Endodermal cell (in vitro differentiated cells): Measurements from ENCODE around the gene TAF1B. TPM values are rescaled to one million over a fixed set of nuclear protein-coding genes. Genes with fewer than 3 reads are reported as not detected.

Experiments used
- DNase-seq: peaks from one replicate; pipeline ENCODE4 v3.0.0-alpha.2; 2017
- H3K27ac ChIP-seq: 2 replicates; pipeline ENCODE4 v1.5.1; 2013; ENCODE audit warnings: mild to moderate bottlenecking, low read depth, low read length, moderate library complexity
- H3K27me3 ChIP-seq: 2 replicates; pipeline ENCODE4 v1.6.1; 2013; ENCODE audit warnings: mild to moderate bottlenecking, low read length, moderate library complexity; ENCODE audit not compliant: insufficient read depth, control insufficient read depth, poor library complexity, severe bottlenecking
- H3K36me3 ChIP-seq: 2 replicates; pipeline ENCODE4 v1.7.0; 2013; ENCODE audit warnings: mild to moderate bottlenecking, low read length, moderate library complexity; ENCODE audit not compliant: control insufficient read depth, insufficient read depth
- H3K4me1 ChIP-seq: one replicate; pipeline ENCODE4 v1.7.0; 2013; ENCODE audit warnings: low read length; ENCODE audit not compliant: control insufficient read depth, insufficient read depth
- H3K4me3 ChIP-seq: 2 replicates; pipeline ENCODE4 v1.5.1; 2013; ENCODE audit warnings: mild to moderate bottlenecking, low read length, moderate library complexity
- H3K9ac ChIP-seq: 2 replicates; pipeline ENCODE4 v1.6.1; 2013; ENCODE audit warnings: mild to moderate bottlenecking, low read length, moderate library complexity; ENCODE audit not compliant: poor library complexity, severe bottlenecking; ENCODE audit errors: extremely low read depth
- H3K9me3 ChIP-seq: 2 replicates; pipeline ENCODE4 v1.6.1; 2013; ENCODE audit warnings: mild to moderate bottlenecking, low read length, moderate library complexity; ENCODE audit not compliant: control insufficient read depth
- H3K27ac Mint-ChIP-seq: 2 replicates; pipeline ENCODE4 v1.8.0; 2020; ENCODE audit warnings: mixed read lengths
- H3K27me3 Mint-ChIP-seq: 2 replicates; pipeline ENCODE4 v1.8.0; 2021; ENCODE audit warnings: mild to moderate bottlenecking, mixed read lengths; ENCODE audit not compliant: insufficient read depth
- H3K36me3 Mint-ChIP-seq: 2 replicates; pipeline ENCODE4 v1.8.0; 2020; ENCODE audit warnings: low read depth, mixed read lengths
- H3K4me1 Mint-ChIP-seq: 2 replicates; pipeline ENCODE4 v1.8.0; 2020; ENCODE audit warnings: mixed read lengths
- H3K4me3 Mint-ChIP-seq: 2 replicates; pipeline ENCODE4 v1.8.0; 2020; ENCODE audit warnings: mild to moderate bottlenecking, moderate library complexity, mixed read lengths
- H3K9me3 Mint-ChIP-seq: 2 replicates; pipeline ENCODE4 v1.8.0; 2020; ENCODE audit warnings: mild to moderate bottlenecking, mixed read lengths
- WGBS, 2 experiments: methylation state at CpG; one replicate each; pipeline versions ENCODE4 v1.1.5 to v1.1.7; 2013; ENCODE audit warnings: missing lambda C conversion rate in 2 of 2, mixed read lengths in 1 of 2; ENCODE audit not compliant: insufficient coverage in 1 of 2, insufficient read length in 1 of 2; 5-methylcytosine and 5-hydroxymethylcytosine counted together
- total RNA-seq, 2 donors: library from RNA; stranded (reverse); fragmentation: NEBNext Ultra II Directional in 1 of 2; extraction: Animal tissue kit (Norgen Biotek cat#: 25700) in 1 of 2; gene quantifications; 2 replicates in 1 of 2; 3 replicates in 1 of 2; pipeline ENCODE4 v1.2.1, GENCODE V29; 2021
- TF ChIP-seq, protein P1 (sequence below): fragments of 200-600 bp; sonication (generic); conservative IDR thresholded peaks from 2 replicates; pipeline ENCODE4 v1.5.0; 2021; ENCODE audit warnings: antibody characterized with exemption, mild to moderate bottlenecking

TAF1B gene
- total RNA-seq, 2 donors from 2014 or later: 36.2 to 41.9 TPM

DNA sequence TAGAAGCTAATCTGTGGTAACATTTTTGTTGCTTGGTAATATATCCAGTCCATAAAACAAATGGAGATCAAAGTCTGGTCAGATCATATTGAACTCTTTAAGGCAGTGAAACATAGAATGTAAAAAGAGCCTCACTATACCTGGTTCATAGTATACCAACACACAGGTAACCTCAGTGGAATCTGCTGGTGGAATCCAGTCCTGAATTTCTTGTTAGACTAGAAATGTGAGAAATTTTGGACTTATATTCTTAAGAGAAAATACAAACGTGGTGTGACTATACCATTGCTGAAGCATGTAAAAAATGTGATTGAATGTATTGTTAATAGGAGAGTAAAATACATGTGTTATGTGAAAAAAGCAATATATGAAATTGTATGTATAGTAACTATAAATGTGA is 62.1 kb downstream of the TAF1B start:
- Histone ChIP-seq H3K4me1 (no peaks in the 10 kb centered on the region), H3K9ac (no peak overlapping the region), H3K9me3 (no peaks in the 10 kb centered on the region), H3K4me3 (no peak overlapping the region), H3K27me3 (no peaks in the 10 kb centered on the region), H3K36me3 (peaks cover 28% of the 10 kb centered on the region), H3K27ac (no peak overlapping the region)
- H3K4me1 Mint-ChIP-seq: peaks cover 3% of the 10 kb centered on the region
- H3K4me3 Mint-ChIP-seq: no peak overlapping the region
- H3K36me3 Mint-ChIP-seq: peaks cover 31% of the 10 kb centered on the region
- H3K27me3 Mint-ChIP-seq: no peaks in the 10 kb centered on the region
- no peak for DNase-seq
- no peaks in the 10 kb centered on the region for H3K9me3 Mint-ChIP-seq
- 98 to 100% methylated on average over 1 of the region's 1 CpG for WGBS, 2 experiments
- TF ChIP-seq, protein P1, sequence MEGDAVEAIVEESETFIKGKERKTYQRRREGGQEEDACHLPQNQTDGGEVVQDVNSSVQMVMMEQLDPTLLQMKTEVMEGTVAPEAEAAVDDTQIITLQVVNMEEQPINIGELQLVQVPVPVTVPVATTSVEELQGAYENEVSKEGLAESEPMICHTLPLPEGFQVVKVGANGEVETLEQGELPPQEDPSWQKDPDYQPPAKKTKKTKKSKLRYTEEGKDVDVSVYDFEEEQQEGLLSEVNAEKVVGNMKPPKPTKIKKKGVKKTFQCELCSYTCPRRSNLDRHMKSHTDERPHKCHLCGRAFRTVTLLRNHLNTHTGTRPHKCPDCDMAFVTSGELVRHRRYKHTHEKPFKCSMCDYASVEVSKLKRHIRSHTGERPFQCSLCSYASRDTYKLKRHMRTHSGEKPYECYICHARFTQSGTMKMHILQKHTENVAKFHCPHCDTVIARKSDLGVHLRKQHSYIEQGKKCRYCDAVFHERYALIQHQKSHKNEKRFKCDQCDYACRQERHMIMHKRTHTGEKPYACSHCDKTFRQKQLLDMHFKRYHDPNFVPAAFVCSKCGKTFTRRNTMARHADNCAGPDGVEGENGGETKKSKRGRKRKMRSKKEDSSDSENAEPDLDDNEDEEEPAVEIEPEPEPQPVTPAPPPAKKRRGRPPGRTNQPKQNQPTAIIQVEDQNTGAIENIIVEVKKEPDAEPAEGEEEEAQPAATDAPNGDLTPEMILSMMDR: no peak
- H3K27ac Mint-ChIP-seq: no peak overlapping the region

DNA sequence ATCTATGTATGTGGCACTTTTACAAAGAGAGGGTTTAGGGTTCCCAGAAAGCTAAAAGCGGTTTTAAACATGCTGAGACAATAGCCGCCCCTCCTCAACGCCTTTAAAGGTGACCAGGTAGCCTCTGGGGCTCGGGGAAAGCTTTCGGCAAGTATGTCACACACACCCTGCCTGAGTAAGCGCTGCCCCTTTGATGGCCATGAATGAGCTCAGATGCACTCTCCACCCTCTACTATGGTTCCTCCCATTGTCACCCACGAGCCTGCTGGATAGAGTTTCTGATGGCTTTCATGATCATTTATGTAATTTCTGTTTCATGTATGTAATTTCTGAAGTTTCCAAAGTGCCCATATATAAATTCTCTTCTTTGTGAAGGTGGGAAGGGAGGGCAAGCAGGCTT is 64.1 kb downstream of the TAF1B start:
- no peak for DNase-seq
- no peaks in the 10 kb centered on the region for H3K9me3 Mint-ChIP-seq
- H3K36me3 Mint-ChIP-seq: peaks cover 36% of the 10 kb centered on the region
- H3K4me1 Mint-ChIP-seq: no peaks in the 10 kb centered on the region
- Histone ChIP-seq H3K36me3 (peaks cover 39% of the 10 kb centered on the region), H3K27me3 (no peaks in the 10 kb centered on the region), H3K4me1 (no peaks in the 10 kb centered on the region), H3K4me3 (no peak overlapping the region), H3K9ac (no peak overlapping the region), H3K27ac (no peak overlapping the region), H3K9me3 (no peaks in the 10 kb centered on the region)
- H3K4me3 Mint-ChIP-seq: no peak overlapping the region
- TF ChIP-seq, protein P1: no peak
- 96 to 97% methylated on average over 6 to 7 of the region's 7 CpGs for WGBS, 2 experiments
- no peak overlapping the region for H3K27ac Mint-ChIP-seq
- H3K27me3 Mint-ChIP-seq: no peaks in the 10 kb centered on the region

DNA sequence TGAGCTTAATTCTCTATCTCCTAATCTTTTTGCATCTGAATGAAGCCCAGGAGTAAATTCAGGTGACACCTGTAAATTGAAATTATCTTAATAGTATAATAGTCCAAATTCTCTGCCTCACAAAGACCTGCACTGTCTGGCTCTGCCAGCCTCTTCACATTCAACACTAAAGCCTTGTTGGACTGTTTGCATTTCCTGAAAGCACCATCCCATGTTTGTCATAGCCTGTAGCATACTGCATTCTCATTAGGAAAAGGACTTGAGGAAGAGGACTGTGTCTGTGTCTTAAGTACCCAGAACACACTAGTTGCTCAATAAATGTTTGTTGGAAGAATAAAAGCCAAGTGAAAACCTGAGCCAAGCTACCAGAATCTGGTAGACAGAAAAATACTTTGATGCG is 65.4 kb downstream of the TAF1B start:
- WGBS, 2 experiments: no CpG with 5 or more reads among the region's 1 CpG
- Histone ChIP-seq H3K27ac (no peak overlapping the region), H3K27me3 (no peaks in the 10 kb centered on the region), H3K9me3 (no peaks in the 10 kb centered on the region), H3K9ac (no peak overlapping the region), H3K36me3 (peaks cover 50% of the 10 kb centered on the region), H3K4me1 (no peaks in the 10 kb centered on the region), H3K4me3 (no peak overlapping the region)
- H3K4me3 Mint-ChIP-seq: no peak overlapping the region
- H3K27ac Mint-ChIP-seq: no peak overlapping the region
- TF ChIP-seq, protein P1: no peak
- no peaks in the 10 kb centered on the region for H3K9me3 Mint-ChIP-seq
- no peaks in the 10 kb centered on the region for H3K27me3 Mint-ChIP-seq
- DNase-seq: no peak
- H3K36me3 Mint-ChIP-seq: peaks cover 40% of the 10 kb centered on the region
- no peaks in the 10 kb centered on the region for H3K4me1 Mint-ChIP-seq
